ENCODE results near the gene TMCC1. TPM values are rescaled to one million over a fixed set of nuclear protein-coding genes. Genes with fewer than 3 reads are reported as not detected.

Gene TMCC1
- total RNA-seq, 4 donors from 2014 or later = 24.3 to 41.7 (median 31.1) TPM

GRCh38 chr3:129598000-129598381, 295.5 kb downstream of the TMCC1 start:
- no peak overlapping the region for H3K4me3 ChIP-seq (replicated peaks in 1 of 3)
- no peak for DNase-seq
- H3K4me1 ChIP-seq = peaks cover 33 to 91% of the 10 kb centered on the region in 2 donors
- no peaks in the 10 kb centered on the region for H3K9me3 ChIP-seq
- no peaks in the 10 kb centered on the region for H3K36me3 ChIP-seq
- intact Hi-C loops (cut with DNase I) = no loop called here
- WGBS, 2 donors = 50 to 61% methylated on average over 3 to 5 of the region's 5 CpGs
- no peaks in the 10 kb centered on the region for H3K27me3 ChIP-seq
- peak overlapping the region; percentile 75 to 92 (median 82) for H3K27ac ChIP-seq
- no peak for TF ChIP-seq CTCF (IDR thresholded peaks at IDR 0.05)
- no peak for TF ChIP-seq POLR2A (IDR thresholded peaks at IDR 0.05)

Small RNAs within 50 kb of the gene (small RNA-seq; reads per million reads assigned to genes)
- gene RF00026 = not detected
- not detected for gene RNY3P13

Other genes with a start within 250 kb of the TMCC1 start
- under 1 TPM in 1 of 4 donors, not detected in 3; 0.22 TPM for gene TRH, start 81.0 kb upstream of the TMCC1 start, total RNA-seq
- 1 to 10 TPM in 2 of 4 donors, not detected in 2; 1.7 TPM for gene ALG1L2, start 188.1 kb upstream of the TMCC1 start, total RNA-seq

Data from thyroid gland (tissue), 4 donors.